Mesodermal cell (in vitro differentiated cells): ENCODE results near the gene DARS1.

Experiments
- H3K27ac ChIP-seq: 2 replicates; pipeline ENCODE4 v1.7.0; 2013; ENCODE audit warnings: mild to moderate bottlenecking, low read depth, low read length, moderate library complexity; ENCODE audit not compliant: severe bottlenecking
- H3K36me3 ChIP-seq: 2 replicates; pipeline ENCODE4 v1.7.1; 2013; ENCODE audit warnings: mild to moderate bottlenecking, low read length, moderate library complexity; ENCODE audit not compliant: control insufficient read depth, insufficient read depth
- H3K4me1 ChIP-seq: one replicate; pipeline ENCODE4 v1.7.1; 2013; ENCODE audit warnings: mild to moderate bottlenecking, low read length; ENCODE audit not compliant: insufficient read depth, control insufficient read depth, poor library complexity, severe bottlenecking
- H3K4me3 ChIP-seq: 2 replicates; pipeline ENCODE4 v1.7.0; 2013; ENCODE audit warnings: low read length, control low read depth, mild to moderate bottlenecking; ENCODE audit not compliant: insufficient read depth, poor library complexity, severe bottlenecking; ENCODE audit errors: extremely low read depth
- H3K9me3 ChIP-seq: 2 replicates; pipeline ENCODE4 v1.7.1; 2013; ENCODE audit warnings: mild to moderate bottlenecking, low read length, moderate library complexity; ENCODE audit not compliant: control insufficient read depth
- WGBS, 2 experiments: methylation state at CpG; one replicate each; pipeline ENCODE4 v1.1.5; 2013; ENCODE audit warnings: missing lambda C conversion rate in 2 of 2; ENCODE audit not compliant: insufficient coverage in 2 of 2; 5-methylcytosine and 5-hydroxymethylcytosine counted together

The DARS1 gene

DNA sequence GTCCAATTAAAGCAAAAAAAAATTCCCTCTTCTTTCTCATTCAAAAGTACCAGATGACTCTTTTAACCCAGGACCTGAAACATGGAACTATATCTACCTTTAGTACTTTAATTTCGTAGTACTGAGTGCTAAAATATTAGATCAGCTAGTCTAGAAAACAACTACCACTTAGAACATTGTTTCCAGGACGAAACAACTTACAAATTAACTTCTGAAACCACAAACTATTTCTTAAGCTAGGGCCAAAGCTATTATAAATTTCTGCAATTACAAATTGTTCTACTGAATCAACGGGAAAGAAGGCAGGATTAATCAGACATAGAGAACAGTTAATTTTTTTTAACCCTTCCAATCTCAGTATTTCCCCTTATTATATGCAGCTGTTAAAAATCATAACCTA, 39.9 kb downstream of the DARS1 start:
- H3K4me1 ChIP-seq = no peaks in the 10 kb centered on the region
- H3K36me3 ChIP-seq = peaks cover 10% of the 10 kb centered on the region
- no peak overlapping the region for H3K4me3 ChIP-seq
- 100% methylated on average over 1 to 2 of the region's 3 CpGs for WGBS, 2 experiments
- H3K27ac ChIP-seq = no peak overlapping the region
- H3K9me3 ChIP-seq = no peaks in the 10 kb centered on the region

DNA sequence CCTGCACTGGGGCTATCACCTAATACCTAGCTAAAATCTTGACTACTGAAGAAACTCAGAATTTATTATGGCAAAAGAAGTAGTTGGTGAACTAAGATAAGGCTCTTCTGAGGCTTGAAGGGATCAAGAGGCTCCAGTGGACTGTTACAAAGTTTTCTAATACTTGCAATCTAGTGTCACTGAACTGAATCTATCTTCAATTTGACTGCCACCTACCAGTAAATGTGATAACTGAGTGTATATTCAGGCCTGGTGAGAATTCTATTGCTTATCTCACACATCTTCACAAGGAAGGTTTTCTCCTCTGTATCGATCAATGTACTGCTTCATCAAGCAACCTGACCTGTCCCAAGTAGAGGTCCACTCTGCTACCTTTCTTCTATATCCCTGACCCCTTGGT, 40.8 kb downstream of the DARS1 start:
- Histone ChIP-seq H3K4me1 (no peaks in the 10 kb centered on the region), H3K4me3 (no peak overlapping the region), H3K27ac (no peak overlapping the region), H3K36me3 (peaks cover 10% of the 10 kb centered on the region), H3K9me3 (no peaks in the 10 kb centered on the region)
- 100% methylated on average over 1 of the region's 1 CpG for WGBS, 2 experiments

DNA sequence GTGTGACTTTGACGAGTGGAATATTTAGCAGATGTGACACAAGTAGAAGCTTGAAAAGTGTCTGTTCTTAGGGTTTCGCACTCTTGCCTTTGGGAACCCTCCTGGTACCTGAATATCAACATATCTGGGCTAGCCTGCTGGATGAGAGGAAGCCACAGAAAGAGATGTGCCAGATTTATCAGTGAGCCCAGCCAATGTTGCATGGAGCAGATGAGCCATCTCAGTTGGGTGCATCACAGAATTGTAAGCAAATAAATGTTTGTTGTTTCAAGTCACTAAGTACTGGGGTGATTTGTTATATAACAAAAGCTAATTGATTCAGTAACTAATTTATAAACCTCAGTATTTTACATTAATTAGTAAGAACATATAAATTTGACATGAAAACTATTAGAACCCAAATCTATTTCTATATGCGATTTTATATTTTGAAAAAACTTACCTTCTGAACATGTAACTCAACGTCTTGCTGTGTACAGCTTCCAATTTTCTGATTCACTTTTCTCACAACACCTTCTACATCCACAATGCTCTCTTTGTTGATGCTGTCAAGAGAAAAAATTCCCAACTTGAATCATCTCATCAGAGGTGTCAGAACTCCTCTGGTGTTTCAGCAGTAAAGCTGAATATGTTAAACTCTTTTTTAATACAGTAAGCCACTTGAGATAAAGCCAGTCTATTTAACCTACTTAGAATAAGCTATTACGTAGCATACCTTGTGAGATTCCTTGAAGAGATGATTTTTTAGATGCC, 42.3 kb downstream of the DARS1 start:
- Histone ChIP-seq H3K36me3 (peaks cover 14% of the 10 kb centered on the region), H3K27ac (no peak overlapping the region), H3K4me1 (no peaks in the 10 kb centered on the region), H3K4me3 (no peak overlapping the region), H3K9me3 (no peaks in the 10 kb centered on the region)
- 90 to 96% methylated on average over 2 to 3 of the region's 5 CpGs for WGBS, 2 experiments

DNA sequence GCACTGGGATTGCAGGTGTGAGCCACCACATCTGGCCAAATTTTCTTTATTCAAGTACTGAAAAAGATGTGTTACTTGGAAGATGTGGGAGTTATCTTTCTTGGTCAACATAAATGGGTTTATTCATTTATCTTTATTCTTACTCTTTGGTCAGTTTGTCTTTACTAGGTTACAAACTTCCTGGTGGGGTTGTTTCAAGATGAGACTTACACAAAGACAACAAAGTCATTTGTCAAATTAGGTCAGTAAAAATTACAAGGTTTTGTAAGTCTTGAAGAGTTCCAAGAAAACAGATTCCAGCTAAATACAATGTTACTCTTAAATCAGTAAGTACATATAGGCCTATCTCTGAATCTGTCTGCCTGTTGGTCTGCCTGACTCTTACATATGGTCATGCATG, 48.9 kb downstream of the DARS1 start:
- Histone ChIP-seq H3K4me1 (no peaks in the 10 kb centered on the region), H3K36me3 (peaks cover 29% of the 10 kb centered on the region), H3K4me3 (no peak overlapping the region), H3K9me3 (no peaks in the 10 kb centered on the region), H3K27ac (no peak overlapping the region)

DNA sequence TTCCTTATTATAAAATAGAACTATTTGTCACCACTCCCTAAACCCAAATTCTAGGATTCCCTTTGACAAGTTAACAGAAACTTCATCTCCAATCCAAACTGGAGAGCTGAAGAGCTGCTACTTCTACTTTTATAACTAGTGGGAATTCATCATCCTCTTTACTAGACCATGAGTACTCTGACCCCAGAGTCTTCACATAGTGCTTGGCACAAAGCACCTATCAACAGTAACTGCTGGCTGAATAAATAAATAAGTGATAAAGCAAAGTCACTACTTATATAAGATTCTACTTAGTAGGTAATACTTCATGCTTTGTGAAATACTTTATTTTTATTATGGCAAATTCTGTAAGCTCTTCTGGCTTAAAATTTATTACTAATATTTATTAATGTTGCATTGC, 49.5 kb downstream of the DARS1 start:
- Histone ChIP-seq H3K36me3 (peaks cover 34% of the 10 kb centered on the region), H3K9me3 (no peaks in the 10 kb centered on the region), H3K27ac (no peak overlapping the region), H3K4me3 (no peak overlapping the region), H3K4me1 (no peaks in the 10 kb centered on the region)

DNA sequence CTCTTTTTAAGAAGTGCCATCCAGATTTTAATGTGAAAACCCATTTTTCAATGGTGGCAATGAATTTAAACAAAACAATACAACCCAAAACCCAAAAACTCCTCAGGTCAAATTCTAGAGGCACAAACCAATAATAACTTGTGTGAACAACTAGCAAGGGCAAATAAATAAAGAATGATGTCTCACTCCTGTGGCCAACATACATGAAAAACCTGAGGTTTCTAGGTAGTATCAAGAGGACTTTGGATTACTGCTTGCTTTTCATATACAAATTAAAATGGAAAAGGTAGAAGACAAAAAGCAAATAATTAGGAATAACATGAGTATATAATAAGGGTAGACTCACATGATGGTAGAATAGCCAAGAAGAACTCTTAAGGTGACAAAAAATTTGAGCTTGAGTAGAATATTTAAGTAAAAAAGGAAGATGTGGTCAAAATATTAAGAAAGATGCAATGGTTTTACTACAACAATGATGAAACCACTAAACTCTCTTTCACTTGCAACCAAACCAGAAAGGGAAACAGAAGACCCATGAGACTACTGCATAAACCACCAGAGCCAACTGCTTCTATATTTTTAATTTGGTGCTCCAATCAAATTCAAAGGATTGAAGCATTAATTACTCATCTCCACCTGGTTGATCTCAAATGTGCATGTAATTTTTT, 53.5 kb downstream of the DARS1 start:
- no peaks in the 10 kb centered on the region for H3K4me1 ChIP-seq
- no peak overlapping the region for H3K4me3 ChIP-seq
- H3K9me3 ChIP-seq = no peaks in the 10 kb centered on the region
- no peak overlapping the region for H3K27ac ChIP-seq
- H3K36me3 ChIP-seq = peaks cover 34% of the 10 kb centered on the region

DNA sequence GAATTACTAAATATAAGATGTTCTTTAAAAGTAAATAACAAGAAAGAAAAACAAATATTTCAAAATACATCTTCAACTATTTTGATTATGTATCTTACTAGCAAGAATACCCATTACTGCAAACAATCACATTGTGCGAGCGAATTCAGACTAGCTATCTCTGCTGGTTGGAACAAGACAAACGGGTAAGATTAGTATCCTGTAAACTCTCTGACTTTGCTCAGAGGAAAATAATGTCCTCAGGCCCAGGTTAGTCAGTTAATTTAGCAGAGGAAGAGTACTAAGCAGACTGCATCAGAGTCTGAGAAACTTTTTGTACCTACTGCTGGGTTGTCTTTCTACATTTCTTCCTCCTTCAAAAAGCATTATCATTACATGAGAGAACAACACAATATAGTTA, 58.8 kb downstream of the DARS1 start:
- no peak overlapping the region for H3K27ac ChIP-seq
- H3K36me3 ChIP-seq = peaks cover 22% of the 10 kb centered on the region
- no peaks in the 10 kb centered on the region for H3K4me1 ChIP-seq
- H3K9me3 ChIP-seq = no peaks in the 10 kb centered on the region
- WGBS, 2 experiments = 83 to 95% methylated on average over 3 of the region's 3 CpGs
- H3K4me3 ChIP-seq = no peak overlapping the region

DNA sequence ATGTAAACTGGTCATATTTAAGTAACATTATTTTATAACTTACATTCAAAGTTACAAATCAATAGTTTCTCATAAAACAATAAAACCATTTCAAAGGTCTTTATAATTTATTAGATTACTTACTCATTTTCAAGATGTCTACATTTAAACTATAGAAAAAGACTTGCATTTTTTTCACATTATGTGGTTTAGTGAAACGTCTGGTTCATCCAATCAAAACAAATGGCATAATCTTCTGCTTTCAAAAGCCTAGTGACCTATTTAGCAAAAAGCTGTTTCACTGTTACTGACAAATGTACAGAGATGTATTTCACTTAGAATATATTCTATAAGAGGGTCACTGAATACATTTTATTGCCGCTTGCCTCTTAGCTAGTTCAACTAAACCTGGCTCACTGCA, 59.9 kb downstream of the DARS1 start:
- 100% methylated on average over 1 of the region's 2 CpGs; no CpG with 5 or more reads in 1 of the 2 experiments for WGBS, 2 experiments
- Histone ChIP-seq H3K9me3 (no peaks in the 10 kb centered on the region), H3K27ac (no peak overlapping the region)

DNA sequence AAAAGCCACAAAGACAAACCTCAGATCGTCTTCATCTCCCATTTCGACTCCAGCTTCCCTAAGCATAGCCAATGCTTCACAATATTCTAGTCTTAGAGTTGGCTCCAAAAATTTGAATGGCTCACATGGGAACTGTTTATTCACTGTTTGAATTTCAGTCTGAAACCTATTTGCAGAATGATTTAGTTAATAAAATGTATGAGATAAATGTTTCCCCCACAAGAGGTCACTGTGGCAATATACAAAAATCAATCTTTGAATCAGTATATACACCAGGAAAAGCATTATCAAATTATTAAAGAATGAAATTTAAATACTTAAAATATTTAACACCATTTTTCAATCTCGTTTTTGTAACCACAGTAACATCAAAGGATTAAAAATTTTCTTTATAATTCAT, 69.2 kb downstream of the DARS1 start:
- H3K4me3 ChIP-seq = no peak overlapping the region
- 94 to 100% methylated on average over 1 to 2 of the region's 3 CpGs for WGBS, 2 experiments
- no peaks in the 10 kb centered on the region for H3K4me1 ChIP-seq

More for the DNA sequence above, 59.9 kb downstream of the DARS1 start:
- Histone ChIP-seq H3K4me3 (no peak overlapping the region), H3K36me3 (peaks cover 12% of the 10 kb centered on the region), H3K4me1 (no peaks in the 10 kb centered on the region)

DNA sequence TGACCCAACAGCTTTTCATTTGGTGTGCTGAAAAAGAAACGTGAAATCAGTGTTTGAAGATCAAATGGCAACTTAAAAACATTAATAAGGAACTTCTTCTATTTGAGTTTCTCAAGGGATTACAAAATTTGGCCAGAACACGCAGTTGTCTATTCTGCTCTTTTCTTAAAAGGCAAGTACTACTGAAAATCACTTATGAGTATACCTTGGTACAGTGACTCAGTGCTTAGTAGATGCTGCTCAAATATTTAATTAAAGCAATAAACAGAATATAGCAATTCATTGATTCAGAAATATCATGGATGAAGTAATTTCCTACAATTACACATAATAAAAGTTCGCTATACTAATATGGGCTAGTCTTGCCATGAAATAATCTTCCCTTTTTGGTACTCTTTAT, 70.9 kb downstream of the DARS1 start:
- H3K36me3 ChIP-seq = peaks cover 25% of the 10 kb centered on the region
- H3K4me3 ChIP-seq = no peak overlapping the region
- H3K27ac ChIP-seq = no peak overlapping the region

More for the DNA sequence above, 69.2 kb downstream of the DARS1 start:
- Histone ChIP-seq H3K27ac (no peak overlapping the region), H3K36me3 (peaks cover 16% of the 10 kb centered on the region), H3K9me3 (no peaks in the 10 kb centered on the region)

DNA sequence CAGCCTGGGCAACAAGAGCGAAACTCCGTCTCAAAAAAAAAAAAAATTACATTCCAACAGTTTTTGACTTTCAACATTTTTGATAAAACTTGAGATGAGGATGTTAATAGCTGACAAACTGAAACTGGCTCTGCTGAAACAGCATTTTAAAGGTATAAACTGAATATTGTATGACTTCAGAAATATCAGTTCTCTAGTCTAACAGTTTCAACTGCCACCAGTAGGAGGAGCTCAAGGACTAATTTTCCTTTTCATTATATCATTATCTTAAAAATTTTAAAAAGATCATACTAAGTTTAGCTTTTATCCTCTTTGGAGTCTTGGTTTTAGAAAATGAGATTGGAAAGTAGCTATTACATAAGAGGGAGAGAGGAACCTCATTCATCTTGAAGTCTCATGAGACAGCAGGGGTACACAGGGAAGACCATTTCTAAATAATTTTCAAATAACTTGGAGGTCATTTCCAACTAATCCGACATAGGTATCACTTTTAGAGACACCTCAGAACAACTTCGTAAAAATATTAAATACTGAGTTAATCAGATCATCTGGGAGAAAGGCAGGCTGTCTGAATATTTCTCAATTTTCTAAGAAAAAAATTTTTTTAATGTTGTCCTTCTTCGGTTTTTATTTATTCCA, 71.6 kb downstream of the DARS1 start:
- Histone ChIP-seq H3K4me1 (no peaks in the 10 kb centered on the region), H3K4me3 (no peak overlapping the region), H3K36me3 (peaks cover 28% of the 10 kb centered on the region), H3K9me3 (no peaks in the 10 kb centered on the region), H3K27ac (no peak overlapping the region)
- whole genome bisulfite sequencing, 2 experiments = no CpG with 5 or more reads among the region's 5 CpGs

More for the DNA sequence above, 70.9 kb downstream of the DARS1 start:
- no peaks in the 10 kb centered on the region for H3K9me3 ChIP-seq
- WGBS, 2 experiments = 100% methylated on average over 1 of the region's 3 CpGs; no CpG with 5 or more reads in 1 of the 2 experiments
- no peaks in the 10 kb centered on the region for H3K4me1 ChIP-seq
